ENCODE data around the gene IL1F10.

GRCh38 chr2:113073325-113073834 is 5.6 kb downstream of the IL1F10 start:
- no peak for TF ChIP-seq CTCF (optimal IDR thresholded peaks at IDR 0.05 in 1 of 3, IDR thresholded peaks at IDR 0.05 in 1 of 3, conservative IDR thresholded peaks at IDR 0.05 in 1 of 3; ENCODE audit: extremely low read depth in 1 of 3, insufficient read depth in 2 of 3, low read length in 3 of 3)
- TF ChIP-seq EZH2 (IDR thresholded peaks at IDR 0.05; ENCODE audit: low read length) = no peak

Data from keratinocyte (primary cell).